SU-DHL-6 (cell line): ENCODE measurements around the gene POLR3G.

Experiments used
- H2AFZ ChIP-seq: fragments of 200-600 bp; sonication (generic); 2 replicates; pipeline ENCODE4 v1.6.1; 2014; ENCODE audit warnings: low read depth, mild to moderate bottlenecking, moderate library complexity, mixed read lengths, antibody characterized with exemption, low read length; ENCODE audit not compliant: severe bottlenecking
- H3F3A ChIP-seq: fragments of 200-600 bp; shearing (Covaris generic); 2 replicates; pipeline ENCODE4 v1.6.0; 2016; ENCODE audit warnings: antibody characterized with exemption, mild to moderate bottlenecking; ENCODE audit not compliant: insufficient read depth
- H3K27ac ChIP-seq: fragments of 200-600 bp; sonication (generic); 2 replicates; pipeline ENCODE4 v1.5.1; 2016; ENCODE audit warnings: low read depth, mild to moderate bottlenecking, low read length, moderate library complexity, mixed read lengths
- H3K27me3 ChIP-seq: fragments of 200-600 bp; sonication (generic), shearing (Covaris generic); 2 replicates; pipeline ENCODE4 v1.6.0; 2014; ENCODE audit warnings: mild to moderate bottlenecking, low read length
- H3K36me3 ChIP-seq: fragments of 200-600 bp; sonication (generic); 2 replicates; pipeline ENCODE4 v1.6.1; 2014; ENCODE audit warnings: mild to moderate bottlenecking, low read length, mixed read lengths
- H3K4me2 ChIP-seq: fragments of 300-600, 200-600 bp; shearing (Covaris generic), sonication (generic); 2 replicates; pipeline ENCODE4 v1.6.0; 2014; ENCODE audit warnings: low read length, low read depth, mild to moderate bottlenecking; ENCODE audit not compliant: poor library complexity, severe bottlenecking
- H3K4me3 ChIP-seq: fragments of 200-600 bp; sonication (generic); 2 replicates; pipeline ENCODE4 v1.5.1; 2014; ENCODE audit warnings: antibody characterized with exemption, low read length, mild to moderate bottlenecking, mixed read lengths; ENCODE audit not compliant: insufficient read depth, poor library complexity, severe bottlenecking
- H3K79me2 ChIP-seq: fragments of 200-600 bp; sonication (generic); 2 replicates; pipeline ENCODE4 v1.6.1; 2014; ENCODE audit warnings: mild to moderate bottlenecking, low read length, moderate library complexity; ENCODE audit not compliant: insufficient read depth
- H3K9ac ChIP-seq: fragments of 200-600 bp; sonication (generic); 2 replicates; pipeline ENCODE4 v1.7.0; 2014; ENCODE audit warnings: mild to moderate bottlenecking, low read length
- H3K9me2 ChIP-seq: fragments of 200-600 bp; sonication (generic); replicated peaks from 2 replicates; pipeline ENCODE4 v1.6.1; 2014; ENCODE audit warnings: low read length; ENCODE audit not compliant: insufficient read depth
- H3K9me3 ChIP-seq: fragments of 200-600 bp; sonication (generic); 2 replicates; pipeline ENCODE4 v1.6.1; 2014; ENCODE audit warnings: low read length, mixed read lengths; ENCODE audit not compliant: insufficient read depth
- H4K20me1 ChIP-seq: fragments of 200-600 bp; sonication (generic); 2 replicates; pipeline ENCODE4 v1.6.1; 2014; ENCODE audit warnings: low read depth, mild to moderate bottlenecking, antibody characterized with exemption, low read length, moderate library complexity, mixed read lengths
- CTCF ChIP-seq: fragments of 200-600 bp; sonication (generic); IDR thresholded peaks from one replicate; pipeline ENCODE4 v1.5.1; 2017; ENCODE audit warnings: antibody characterized with exemption, mild to moderate bottlenecking, low read length, moderate library complexity; ENCODE audit not compliant: insufficient read depth, poor library complexity, severe bottlenecking
- EZH2phosphoT487 ChIP-seq: fragments of 200-600 bp; sonication (generic), shearing (Covaris generic); conservative IDR thresholded peaks from 2 replicates; pipeline ENCODE4 v1.6.1; 2018; ENCODE audit warnings: mild to moderate bottlenecking, antibody characterized with exemption, low read length, moderate library complexity, mixed read lengths

The POLR3G gene

GRCh38 chr5:90506221-90506620 is 31.6 kb downstream of the POLR3G start:
- H3K36me3 ChIP-seq, result peaks cover 16% of the 10 kb centered on the region; the same call in 1 of the 2 replicates
- H3K4me3 ChIP-seq, result no peak overlapping the region
- no peak overlapping the region for H3K4me2 ChIP-seq
- H3F3A ChIP-seq, result peaks cover 3% of the 10 kb centered on the region; the same call in 1 of the 2 replicates
- no peak for TF ChIP-seq CTCF
- TF ChIP-seq EZH2phosphoT487, result no peak
- H2AFZ ChIP-seq, result no peak overlapping the region
- H4K20me1 ChIP-seq, result no peaks in the 10 kb centered on the region
- no peaks in the 10 kb centered on the region for H3K79me2 ChIP-seq
- no peaks in the 10 kb centered on the region for H3K9me3 ChIP-seq
- H3K27me3 ChIP-seq, result no peaks in the 10 kb centered on the region
- H3K27ac ChIP-seq, result no peak overlapping the region
- H3K9me2 ChIP-seq, result no peaks in the 10 kb centered on the region
- no peak overlapping the region for H3K9ac ChIP-seq

- peaks cover 8% of the 10 kb centered on the region; the same call in 1 of the 2 replicates for H3K36me3 ChIP-seq
- H2AFZ ChIP-seq, result no peak overlapping the region
- no peak overlapping the region for H3K9ac ChIP-seq
- no peaks in the 10 kb centered on the region for H3K9me2 ChIP-seq
- no peaks in the 10 kb centered on the region for H3K27me3 ChIP-seq
- TF ChIP-seq CTCF (no peak), EZH2phosphoT487 (no peak)
- no peak overlapping the region for H3K4me2 ChIP-seq
- H4K20me1 ChIP-seq, result no peaks in the 10 kb centered on the region
- no peak overlapping the region for H3K4me3 ChIP-seq
- H3K79me2 ChIP-seq, result no peaks in the 10 kb centered on the region
- H3K27ac ChIP-seq, result no peak overlapping the region
- peaks cover 10% of the 10 kb centered on the region; the same call in 1 of the 2 replicates for H3F3A ChIP-seq
- no peaks in the 10 kb centered on the region for H3K9me3 ChIP-seq
These were observed 35.8 kb downstream of the POLR3G start for GRCh38 chr5:90510438-90510837.

GRCh38 chr5:90514520-90514919 is 39.9 kb downstream of the POLR3G start:
- Histone ChIP-seq H3K9me2 (no peaks in the 10 kb centered on the region), H3K36me3 (peaks cover 13% of the 10 kb centered on the region), H3K9ac (no peak overlapping the region), H3F3A (peaks cover 22% of the 10 kb centered on the region; the same call in 1 of the 2 replicates), H3K9me3 (no peaks in the 10 kb centered on the region), H3K79me2 (no peaks in the 10 kb centered on the region), H4K20me1 (no peaks in the 10 kb centered on the region), H3K4me3 (no peak overlapping the region), H3K27me3 (no peaks in the 10 kb centered on the region), H3K27ac (no peak overlapping the region), H3K4me2 (no peak overlapping the region), H2AFZ (no peak overlapping the region)
- no peak for TF ChIP-seq EZH2phosphoT487
- no peak for TF ChIP-seq CTCF
